Mononuclear cell (primary cell): ENCODE measurements around the gene APAF1. TPM values are rescaled to one million over a fixed set of nuclear protein-coding genes. Genes with fewer than 3 reads are reported as not detected.

Experiments
- total RNA-seq: library from RNA; depleted of rRNA; stranded (reverse); fragments of >200 nt; gene quantifications from one replicate; pipeline ENCODE4 v1.2.3, GENCODE V29; 2012

APAF1 gene
- total RNA-seq, 1 donor, result 16.2 TPM

Other genes with a start within 250 kb of the APAF1 start
- gene TMPO, start 129.7 kb upstream of the APAF1 start, total RNA-seq, result 221 TPM
- gene SLC25A3, start 51.6 kb upstream of the APAF1 start, total RNA-seq, result 409 TPM
- 3.4 TPM for gene IKBIP, start 502 bp upstream of the APAF1 start, total RNA-seq